ENCODE measurements around the gene DHX35. TPM values are rescaled to one million over a fixed set of nuclear protein-coding genes. Genes with fewer than 3 reads are reported as not detected.
A peak's percentile ranks its signal among the peaks of the same experiment; 100 is the strongest.

Gene DHX35
- total RNA-seq, 4 donors from 2014 or later = 14.0 to 32.4 (median 18.1) TPM

GRCh38 chr20:39042279-39043150, 80.4 kb downstream of the DHX35 start:
- H3K4me1 ChIP-seq = no peaks in the 10 kb centered on the region
- no peak overlapping the region for H3K27ac ChIP-seq
- H3K9me3 ChIP-seq = no peaks in the 10 kb centered on the region
- no peaks in the 10 kb centered on the region for H3K27me3 ChIP-seq
- H3K36me3 ChIP-seq = peaks cover 0 to 51% (median 0%) of the 10 kb centered on the region in 3 donors
- H3K4me3 ChIP-seq = no peak overlapping the region
- TF ChIP-seq CTCF (IDR thresholded peaks at IDR 0.05) (no peak), POLR2A (IDR thresholded peaks at IDR 0.05) (no peak)
- no peak for DNase-seq

- DNase-seq = no peak
- TF ChIP-seq CTCF (IDR thresholded peaks at IDR 0.05) = no peak
- no peak for TF ChIP-seq POLR2A (IDR thresholded peaks at IDR 0.05)
Measured at GRCh38 chr20:39044501-39044900, 82.4 kb downstream of the DHX35 start.

GRCh38 chr20:39045676-39046075, 83.5 kb downstream of the DHX35 start:
- no peak for DNase-seq
- Histone ChIP-seq H3K4me1 (peaks cover 0 to 6% (median 0%) of the 10 kb centered on the region in 4 donors), H3K4me3 (no peak overlapping the region), H3K27ac (no peak overlapping the region), H3K9me3 (no peaks in the 10 kb centered on the region), H3K36me3 (peaks cover 0 to 24% (median 0%) of the 10 kb centered on the region in 3 donors), H3K27me3 (no peaks in the 10 kb centered on the region)
- TF ChIP-seq POLR2A (IDR thresholded peaks at IDR 0.05) = no peak
- no peak for TF ChIP-seq CTCF (IDR thresholded peaks at IDR 0.05)

More at GRCh38 chr20:39044501-39044900, 82.4 kb downstream of the DHX35 start:
- H3K36me3 ChIP-seq = peaks cover 0 to 36% (median 0%) of the 10 kb centered on the region in 3 donors
- H3K27me3 ChIP-seq = no peaks in the 10 kb centered on the region
- H3K27ac ChIP-seq = no peak overlapping the region
- no peak overlapping the region for H3K4me3 ChIP-seq
- no peaks in the 10 kb centered on the region for H3K9me3 ChIP-seq
- H3K4me1 ChIP-seq = no peaks in the 10 kb centered on the region

GRCh38 chr20:39047417-39047985, 85.4 kb downstream of the DHX35 start:
- peaks cover 0 to 6% (median 0%) of the 10 kb centered on the region in 4 donors for H3K4me1 ChIP-seq
- TF ChIP-seq POLR2A (IDR thresholded peaks at IDR 0.05) (no peak), CTCF (IDR thresholded peaks at IDR 0.05) (no peak)
- H3K27ac ChIP-seq = no peak overlapping the region

GRCh38 chr20:39048000-39048696, 86.0 kb downstream of the DHX35 start:
- Histone ChIP-seq H3K4me1 (peaks cover 0 to 6% (median 0%) of the 10 kb centered on the region in 4 donors), H3K27me3 (no peaks in the 10 kb centered on the region), H3K4me3 (no peak overlapping the region), H3K9me3 (no peaks in the 10 kb centered on the region), H3K27ac (no peak overlapping the region), H3K36me3 (peaks cover 0 to 1% (median 0%) of the 10 kb centered on the region in 3 donors)
- TF ChIP-seq CTCF (IDR thresholded peaks at IDR 0.05) (peak; percentile 84 to 97 (median 94)), POLR2A (IDR thresholded peaks at IDR 0.05) (no peak)
- DNase-seq = peak; percentile 69 to 92 (median 82)

More at GRCh38 chr20:39047417-39047985, 85.4 kb downstream of the DHX35 start:
- Histone ChIP-seq H3K4me3 (no peak overlapping the region), H3K27me3 (no peaks in the 10 kb centered on the region), H3K9me3 (no peaks in the 10 kb centered on the region), H3K36me3 (peaks cover 0 to 8% (median 0%) of the 10 kb centered on the region in 3 donors)
- DNase-seq = no peak
